ENCODE data around the gene ATXN7L2. TPM values are rescaled to one million over a fixed set of nuclear protein-coding genes. Genes with fewer than 3 reads are reported as not detected.
A peak's percentile ranks its signal among the peaks of the same experiment; 100 is the strongest.

The ATXN7L2 gene
- total and polyA plus RNA-seq, 4 donors = 0.61 to 1.7 (median 1.3) TPM

- TF ChIP-seq CTCF (IDR thresholded peaks at IDR 0.05; ENCODE audit: low read depth, low read length, missing input control) (no peak), ATF3 (IDR thresholded peaks at IDR 0.05) (no peak), RXRA (IDR thresholded peaks at IDR 0.05) (no peak), NR2F2 (IDR thresholded peaks at IDR 0.05) (no peak), HNF4A (conservative IDR thresholded peaks at IDR 0.05) (no peak), FOXA1 (IDR thresholded peaks at IDR 0.05) (no peak), GABPA (IDR thresholded peaks at IDR 0.05 in 1 of 2, conservative IDR thresholded peaks at IDR 0.05 in 1 of 2) (no peak), SP1 (IDR thresholded peaks at IDR 0.05) (no peak)
Observed at GRCh38 chr1:109482242-109482641, 1.5 kb upstream of the ATXN7L2 start (continued).

GRCh38 chr1:109482791-109483671, 674 bp upstream of the ATXN7L2 start:
- Histone ChIP-seq H3K4me3 (ENCODE audit: low read depth in 1 of 3, low read length in 3 of 3) (peak overlapping the region; percentile 67 to 70 (median 68)), H3K27ac (ENCODE audit: low read depth in 1 of 2, low read length in 2 of 2) (no peak overlapping the region), H3K27me3 (ENCODE audit: control insufficient read depth in 4 of 4, insufficient read depth in 4 of 4, low read length in 3 of 4) (no peaks in the 10 kb centered on the region), H3K9ac (ENCODE audit: low read depth in 1 of 2, low read length in 2 of 2) (no peak overlapping the region), H3K4me1 (ENCODE audit: control insufficient read depth in 4 of 4, insufficient read depth in 4 of 4, low read length in 3 of 4) (peaks cover 5 to 16% (median 13%) of the 10 kb centered on the region in 4 donors), H3K9me3 (ENCODE audit: control insufficient read depth in 4 of 4, low read length in 3 of 4) (no peaks in the 10 kb centered on the region), H3K36me3 (ENCODE audit: control insufficient read depth in 4 of 4, insufficient read depth in 3 of 4, low read depth in 1 of 4, low read length in 3 of 4) (peaks cover 0 to 4% (median 2%) of the 10 kb centered on the region in 4 donors)
- DNase-seq (ENCODE audit: low spot score) = no peak
- WGBS = 16% methylated on average over 29 of the region's 29 CpGs
- TF ChIP-seq HNF4G (IDR thresholded peaks at IDR 0.05) (no peak), MAX (IDR thresholded peaks at IDR 0.05) (no peak), ATF3 (IDR thresholded peaks at IDR 0.05) (no peak), CTCF (IDR thresholded peaks at IDR 0.05; ENCODE audit: low read depth, low read length, missing input control) (no peak), REST (IDR thresholded peaks at IDR 0.05) (no peak), HNF4A (conservative IDR thresholded peaks at IDR 0.05) (no peak), EGR1 (IDR thresholded peaks at IDR 0.05; ENCODE audit: low read depth in 2 of 2) (no peak)

Data from liver (tissue), 9 donors.